GM23338 (cell line): Measurements from ENCODE around the gene PFKFB3. TPM values are rescaled to one million over a fixed set of nuclear protein-coding genes. Genes with fewer than 3 reads are reported as not detected.

Experiments
- ATAC-seq: fragments of 200-7000 bp; cut with Tn5 transposase; 3 replicates; pipeline ENCODE4 v1.9.1; 2020
- DNase-seq: peaks from one replicate; pipeline ENCODE4 v3.0.0-alpha.2; 2015; ENCODE audit warnings: low spot score
- H2AFZ ChIP-seq: fragments of 200-600 bp; sonication (generic); 2 replicates; pipeline ENCODE4 v1.8.0; 2016; ENCODE audit warnings: antibody characterized with exemption, mild to moderate bottlenecking, moderate library complexity
- H3F3A ChIP-seq: fragments of 200-600 bp; sonication (generic); replicated peaks from 2 replicates; pipeline ENCODE4 v1.8.0; 2017; ENCODE audit warnings: antibody characterized with exemption, mixed run types, low read depth
- H3K27ac ChIP-seq: fragments of 200-600 bp; sonication (generic); 2 replicates; pipeline ENCODE4 v1.6.1; 2016; ENCODE audit warnings: low read depth
- H3K27me3 ChIP-seq: fragments of 200-600 bp; sonication (generic); 2 replicates; pipeline ENCODE4 v1.8.0; 2016; ENCODE audit warnings: mild to moderate bottlenecking, mixed run types, moderate library complexity; ENCODE audit not compliant: insufficient read depth
- H3K36me3 ChIP-seq: fragments of 200-600 bp; sonication (generic); 2 replicates; pipeline ENCODE4 v1.8.0; 2016; ENCODE audit warnings: mild to moderate bottlenecking; ENCODE audit not compliant: insufficient read depth
- H3K4me1 ChIP-seq: fragments of 200-600 bp; sonication (generic); 2 replicates; pipeline ENCODE4 v1.8.0; 2016; ENCODE audit warnings: mild to moderate bottlenecking, moderate library complexity; ENCODE audit not compliant: insufficient read depth
- H3K4me2 ChIP-seq: fragments of 200-600 bp; sonication (generic); 2 replicates; pipeline ENCODE4 v1.7.1; 2017; ENCODE audit warnings: mixed run types
- H3K4me3 ChIP-seq: fragments of 200-600 bp; sonication (generic); 2 replicates; pipeline ENCODE4 v1.6.1; 2016; ENCODE audit warnings: mixed run types
- H3K79me2 ChIP-seq: fragments of 200-600 bp; sonication (generic); replicated peaks from 2 replicates; pipeline ENCODE4 v1.8.0; 2017; ENCODE audit warnings: mild to moderate bottlenecking; ENCODE audit not compliant: insufficient read depth
- H3K9me2 ChIP-seq: fragments of 200-600 bp; sonication (generic); 2 replicates; pipeline ENCODE4 v1.8.0; 2017; ENCODE audit not compliant: insufficient read depth
- H4K20me1 ChIP-seq: fragments of 200-600 bp; sonication (generic); replicated peaks from 2 replicates; pipeline ENCODE4 v1.8.0; 2017; ENCODE audit warnings: mild to moderate bottlenecking; ENCODE audit not compliant: insufficient read depth
- H3K27ac Mint-ChIP-seq: 2 replicates; pipeline ENCODE4 v1.8.0; 2020; ENCODE audit warnings: inconsistent platforms, mild to moderate bottlenecking, moderate library complexity, mixed read lengths
- H3K27me3 Mint-ChIP-seq: 3 replicates; pipeline ENCODE4 v1.8.0; 2022; ENCODE audit warnings: low read depth, mild to moderate bottlenecking, moderate library complexity, mixed read lengths, inconsistent platforms; ENCODE audit not compliant: insufficient read depth, poor library complexity
- H3K36me3 Mint-ChIP-seq: 3 replicates; pipeline ENCODE4 v1.8.0; 2021; ENCODE audit warnings: low read depth, mild to moderate bottlenecking, inconsistent platforms, moderate library complexity, mixed read lengths
- H3K4me1 Mint-ChIP-seq: 3 replicates; pipeline ENCODE4 v1.8.0; 2020; ENCODE audit warnings: mild to moderate bottlenecking, inconsistent platforms, mixed read lengths
- H3K4me3 Mint-ChIP-seq: 3 replicates; pipeline ENCODE4 v1.8.0; 2021; ENCODE audit warnings: moderate library complexity, mild to moderate bottlenecking, inconsistent platforms, mixed read lengths
- H3K9me3 Mint-ChIP-seq: 3 replicates; pipeline ENCODE4 v1.8.0; 2020; ENCODE audit warnings: moderate library complexity, mild to moderate bottlenecking, inconsistent platforms, mixed read lengths
- CREB1 ChIP-seq: fragments of 250-450 bp; sonication (Bioruptor Pico); IDR thresholded peaks from 2 replicates; pipeline ENCODE4 v1.5.0; 2020; ENCODE audit warnings: low read depth, mild to moderate bottlenecking, moderate library complexity
- EZH2 ChIP-seq: fragments of 200-600 bp; sonication (generic); IDR thresholded peaks from one replicate; pipeline ENCODE4 v1.8.0; 2017; ENCODE audit warnings: antibody characterized with exemption, mild to moderate bottlenecking, low read depth; ENCODE audit not compliant: unreplicated experiment
- EZH2phosphoT487 ChIP-seq: fragments of 200-600 bp; sonication (generic); IDR thresholded peaks from one replicate; pipeline ENCODE4 v1.8.1; 2018; ENCODE audit warnings: antibody characterized with exemption; ENCODE audit not compliant: unreplicated experiment
- JUNB ChIP-seq: IDR thresholded peaks from one replicate; pipeline ENCODE4 v1.6.1; 2016; ENCODE audit warnings: antibody characterized with exemption; ENCODE audit not compliant: unreplicated experiment
- NANOG ChIP-seq: IDR thresholded peaks from 2 replicates; pipeline ENCODE4 v1.6.1; 2016; ENCODE audit warnings: antibody characterized with exemption, borderline replicate concordance
- POLR2AphosphoS5 ChIP-seq: IDR thresholded peaks from 2 replicates; pipeline ENCODE4 v1.6.1; 2016; ENCODE audit warnings: antibody characterized with exemption, low read depth
- STAT1 ChIP-seq: IDR thresholded peaks from one replicate; pipeline ENCODE4 v1.6.1; 2016; ENCODE audit warnings: antibody characterized with exemption; ENCODE audit not compliant: unreplicated experiment
- ZNF114 ChIP-seq: fragments of 250-450 bp; sonication (Bioruptor Pico); IDR thresholded peaks from 2 replicates; pipeline ENCODE4 v1.5.0; 2020; ENCODE audit warnings: mild to moderate bottlenecking, moderate library complexity
- ZNF331 ChIP-seq: fragments of 250-450 bp; sonication (Bioruptor Pico); IDR thresholded peaks from 2 replicates; pipeline ENCODE4 v1.5.0; 2020; ENCODE audit warnings: low read depth, mild to moderate bottlenecking, moderate library complexity
- polyA plus RNA-seq: library from polyadenylated mRNA; unstranded; fragments of >200 nt; fragmentation: Nextera tagmentation; extraction: Ambion mirVana; gene quantifications from 2 replicates; pipeline ENCODE4 v1.2.1, GENCODE V29; 2016
- total RNA-seq: library from RNA; depleted of rRNA; stranded (reverse); fragments of >200 nt; shearing (Covaris generic); gene quantifications from 2 replicates; pipeline ENCODE4 v1.2.3, GENCODE V29; 2014
- TF ChIP-seq, protein P1 (sequence below): IDR thresholded peaks from 2 replicates; pipeline ENCODE4 v1.6.1; 2016; ENCODE audit warnings: antibody characterized with exemption
- TF ChIP-seq, protein P2 (sequence below): fragments of 250-450 bp; sonication (Bioruptor Pico); IDR thresholded peaks from 2 replicates; pipeline ENCODE4 v1.5.0; 2020; ENCODE audit warnings: mild to moderate bottlenecking, moderate library complexity
- TF ChIP-seq, protein P3 (sequence below), 2 experiments: fragments of 200-600 bp in 1 of 2; sonication (generic) in 1 of 2; conservative IDR thresholded peaks; 2 replicates each; pipeline versions ENCODE4 v1.5.1 to v1.6.1; 2016 to 2017; ENCODE audit warnings: antibody characterized with exemption in 2 of 2, low read depth in 2 of 2, mild to moderate bottlenecking in 2 of 2, moderate library complexity in 1 of 2
- TF ChIP-seq, protein P4 (sequence below): IDR thresholded peaks from one replicate; pipeline ENCODE4 v1.6.1; 2018; ENCODE audit warnings: antibody characterized with exemption; ENCODE audit not compliant: unreplicated experiment

PFKFB3 gene
- total and polyA plus RNA-seq, 2 experiments from 2014 or later: 9.5 to 26.8 TPM

DNA sequence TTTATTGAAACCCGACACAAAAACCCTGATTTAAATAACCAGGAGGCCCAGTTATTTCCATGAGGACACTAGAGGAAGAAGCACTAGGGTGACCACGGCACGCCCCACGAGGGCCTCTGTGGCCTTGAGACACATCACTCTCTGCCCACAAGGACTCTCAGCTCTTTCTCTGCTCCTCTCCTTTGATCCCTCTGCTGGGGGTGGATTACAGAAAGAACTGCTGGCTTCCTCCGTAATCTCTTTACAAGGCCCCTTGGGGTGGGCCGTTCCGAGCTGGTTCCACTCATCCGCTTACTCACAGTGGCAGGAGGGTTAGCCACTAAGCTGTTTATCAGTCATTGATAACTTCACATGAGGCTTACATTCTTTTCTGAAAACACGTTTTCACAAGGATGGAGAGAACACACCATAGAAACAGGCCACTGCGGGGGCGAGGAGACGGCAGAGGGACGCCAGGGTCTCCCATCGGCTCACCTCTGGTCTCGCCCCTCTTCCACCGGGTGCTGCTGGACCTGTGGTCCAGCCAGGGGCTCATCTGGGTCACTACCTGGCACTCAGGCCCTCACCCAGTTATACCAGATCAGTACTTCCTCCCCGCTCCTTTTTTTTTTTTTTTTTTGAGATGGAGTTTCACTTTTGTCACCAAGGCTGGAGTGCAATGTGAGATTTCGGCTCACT, 17.6 kb upstream of the PFKFB3 start:
- H3K27me3 Mint-ChIP-seq: peaks cover 1% of the 10 kb centered on the region
- DNase-seq: no peak
- H3K79me2 ChIP-seq: no peaks in the 10 kb centered on the region
- no peak for ATAC-seq
- H3K4me3 Mint-ChIP-seq: no peak overlapping the region
- no peaks in the 10 kb centered on the region for H3K4me1 ChIP-seq
- H3K27ac ChIP-seq: no peak overlapping the region
- H3K9me3 Mint-ChIP-seq: no peaks in the 10 kb centered on the region
- no peaks in the 10 kb centered on the region for H3K4me1 Mint-ChIP-seq
- H2AFZ ChIP-seq: no peak overlapping the region
- no peaks in the 10 kb centered on the region for H3K9me2 ChIP-seq
- H3K36me3 ChIP-seq: no peaks in the 10 kb centered on the region
- H3K27me3 ChIP-seq: no peaks in the 10 kb centered on the region
- H3K4me2 ChIP-seq: no peak overlapping the region
- H3K36me3 Mint-ChIP-seq: no peaks in the 10 kb centered on the region; the same call in 2 of the 3 replicates
- no peak overlapping the region for H3K27ac Mint-ChIP-seq
- peaks cover 7% of the 10 kb centered on the region; the same call in 1 of the 2 replicates for H4K20me1 ChIP-seq
- no peaks in the 10 kb centered on the region for H3F3A ChIP-seq
- no peak for TF ChIP-seq POLR2AphosphoS5
- no peak for TF ChIP-seq ZNF331 (CRISPR knock-in tag)
- TF ChIP-seq ZNF114 (CRISPR knock-in tag): no peak
- TF ChIP-seq NANOG: no peak
- TF ChIP-seq CREB1 (CRISPR knock-in tag): no peak
- no peak for TF ChIP-seq EZH2
- no peak for TF ChIP-seq EZH2phosphoT487
- no peak for TF ChIP-seq STAT1
- TF ChIP-seq, protein P1, sequence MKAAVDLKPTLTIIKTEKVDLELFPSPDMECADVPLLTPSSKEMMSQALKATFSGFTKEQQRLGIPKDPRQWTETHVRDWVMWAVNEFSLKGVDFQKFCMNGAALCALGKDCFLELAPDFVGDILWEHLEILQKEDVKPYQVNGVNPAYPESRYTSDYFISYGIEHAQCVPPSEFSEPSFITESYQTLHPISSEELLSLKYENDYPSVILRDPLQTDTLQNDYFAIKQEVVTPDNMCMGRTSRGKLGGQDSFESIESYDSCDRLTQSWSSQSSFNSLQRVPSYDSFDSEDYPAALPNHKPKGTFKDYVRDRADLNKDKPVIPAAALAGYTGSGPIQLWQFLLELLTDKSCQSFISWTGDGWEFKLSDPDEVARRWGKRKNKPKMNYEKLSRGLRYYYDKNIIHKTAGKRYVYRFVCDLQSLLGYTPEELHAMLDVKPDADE: no peak
- TF ChIP-seq, protein P2, sequence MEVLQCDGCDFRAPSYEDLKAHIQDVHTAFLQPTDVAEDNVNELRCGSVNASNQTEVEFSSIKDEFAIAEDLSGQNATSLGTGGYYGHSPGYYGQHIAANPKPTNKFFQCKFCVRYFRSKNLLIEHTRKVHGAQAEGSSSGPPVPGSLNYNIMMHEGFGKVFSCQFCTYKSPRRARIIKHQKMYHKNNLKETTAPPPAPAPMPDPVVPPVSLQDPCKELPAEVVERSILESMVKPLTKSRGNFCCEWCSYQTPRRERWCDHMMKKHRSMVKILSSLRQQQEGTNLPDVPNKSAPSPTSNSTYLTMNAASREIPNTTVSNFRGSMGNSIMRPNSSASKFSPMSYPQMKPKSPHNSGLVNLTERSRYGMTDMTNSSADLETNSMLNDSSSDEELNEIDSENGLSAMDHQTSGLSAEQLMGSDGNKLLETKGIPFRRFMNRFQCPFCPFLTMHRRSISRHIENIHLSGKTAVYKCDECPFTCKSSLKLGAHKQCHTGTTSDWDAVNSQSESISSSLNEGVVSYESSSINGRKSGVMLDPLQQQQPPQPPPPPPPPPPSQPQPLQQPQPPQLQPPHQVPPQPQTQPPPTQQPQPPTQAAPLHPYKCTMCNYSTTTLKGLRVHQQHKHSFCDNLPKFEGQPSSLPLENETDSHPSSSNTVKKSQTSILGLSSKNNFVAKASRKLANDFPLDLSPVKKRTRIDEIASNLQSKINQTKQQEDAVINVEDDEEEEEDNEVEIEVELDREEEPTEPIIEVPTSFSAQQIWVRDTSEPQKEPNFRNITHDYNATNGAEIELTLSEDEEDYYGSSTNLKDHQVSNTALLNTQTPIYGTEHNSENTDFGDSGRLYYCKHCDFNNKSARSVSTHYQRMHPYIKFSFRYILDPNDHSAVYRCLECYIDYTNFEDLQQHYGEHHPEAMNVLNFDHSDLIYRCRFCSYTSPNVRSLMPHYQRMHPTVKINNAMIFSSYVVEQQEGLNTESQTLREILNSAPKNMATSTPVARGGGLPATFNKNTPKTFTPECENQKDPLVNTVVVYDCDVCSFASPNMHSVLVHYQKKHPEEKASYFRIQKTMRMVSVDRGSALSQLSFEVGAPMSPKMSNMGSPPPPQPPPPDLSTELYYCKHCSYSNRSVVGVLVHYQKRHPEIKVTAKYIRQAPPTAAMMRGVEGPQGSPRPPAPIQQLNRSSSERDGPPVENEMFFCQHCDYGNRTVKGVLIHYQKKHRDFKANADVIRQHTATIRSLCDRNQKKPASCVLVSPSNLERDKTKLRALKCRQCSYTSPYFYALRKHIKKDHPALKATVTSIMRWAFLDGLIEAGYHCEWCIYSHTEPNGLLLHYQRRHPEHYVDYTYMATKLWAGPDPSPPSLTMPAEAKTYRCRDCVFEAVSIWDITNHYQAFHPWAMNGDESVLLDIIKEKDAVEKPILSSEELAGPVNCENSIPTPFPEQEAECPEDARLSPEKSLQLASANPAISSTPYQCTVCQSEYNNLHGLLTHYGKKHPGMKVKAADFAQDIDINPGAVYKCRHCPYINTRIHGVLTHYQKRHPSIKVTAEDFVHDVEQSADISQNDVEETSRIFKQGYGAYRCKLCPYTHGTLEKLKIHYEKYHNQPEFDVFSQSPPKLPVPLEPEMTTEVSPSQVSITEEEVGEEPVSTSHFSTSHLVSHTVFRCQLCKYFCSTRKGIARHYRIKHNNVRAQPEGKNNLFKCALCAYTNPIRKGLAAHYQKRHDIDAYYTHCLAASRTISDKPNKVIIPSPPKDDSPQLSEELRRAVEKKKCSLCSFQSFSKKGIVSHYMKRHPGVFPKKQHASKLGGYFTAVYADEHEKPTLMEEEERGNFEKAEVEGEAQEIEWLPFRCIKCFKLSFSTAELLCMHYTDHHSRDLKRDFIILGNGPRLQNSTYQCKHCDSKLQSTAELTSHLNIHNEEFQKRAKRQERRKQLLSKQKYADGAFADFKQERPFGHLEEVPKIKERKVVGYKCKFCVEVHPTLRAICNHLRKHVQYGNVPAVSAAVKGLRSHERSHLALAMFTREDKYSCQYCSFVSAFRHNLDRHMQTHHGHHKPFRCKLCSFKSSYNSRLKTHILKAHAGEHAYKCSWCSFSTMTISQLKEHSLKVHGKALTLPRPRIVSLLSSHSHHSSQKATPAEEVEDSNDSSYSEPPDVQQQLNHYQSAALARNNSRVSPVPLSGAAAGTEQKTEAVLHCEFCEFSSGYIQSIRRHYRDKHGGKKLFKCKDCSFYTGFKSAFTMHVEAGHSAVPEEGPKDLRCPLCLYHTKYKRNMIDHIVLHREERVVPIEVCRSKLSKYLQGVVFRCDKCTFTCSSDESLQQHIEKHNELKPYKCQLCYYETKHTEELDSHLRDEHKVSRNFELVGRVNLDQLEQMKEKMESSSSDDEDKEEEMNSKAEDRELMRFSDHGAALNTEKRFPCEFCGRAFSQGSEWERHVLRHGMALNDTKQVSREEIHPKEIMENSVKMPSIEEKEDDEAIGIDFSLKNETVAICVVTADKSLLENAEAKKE (CRISPR knock-in tag): no peak
- TF ChIP-seq, protein P3, sequence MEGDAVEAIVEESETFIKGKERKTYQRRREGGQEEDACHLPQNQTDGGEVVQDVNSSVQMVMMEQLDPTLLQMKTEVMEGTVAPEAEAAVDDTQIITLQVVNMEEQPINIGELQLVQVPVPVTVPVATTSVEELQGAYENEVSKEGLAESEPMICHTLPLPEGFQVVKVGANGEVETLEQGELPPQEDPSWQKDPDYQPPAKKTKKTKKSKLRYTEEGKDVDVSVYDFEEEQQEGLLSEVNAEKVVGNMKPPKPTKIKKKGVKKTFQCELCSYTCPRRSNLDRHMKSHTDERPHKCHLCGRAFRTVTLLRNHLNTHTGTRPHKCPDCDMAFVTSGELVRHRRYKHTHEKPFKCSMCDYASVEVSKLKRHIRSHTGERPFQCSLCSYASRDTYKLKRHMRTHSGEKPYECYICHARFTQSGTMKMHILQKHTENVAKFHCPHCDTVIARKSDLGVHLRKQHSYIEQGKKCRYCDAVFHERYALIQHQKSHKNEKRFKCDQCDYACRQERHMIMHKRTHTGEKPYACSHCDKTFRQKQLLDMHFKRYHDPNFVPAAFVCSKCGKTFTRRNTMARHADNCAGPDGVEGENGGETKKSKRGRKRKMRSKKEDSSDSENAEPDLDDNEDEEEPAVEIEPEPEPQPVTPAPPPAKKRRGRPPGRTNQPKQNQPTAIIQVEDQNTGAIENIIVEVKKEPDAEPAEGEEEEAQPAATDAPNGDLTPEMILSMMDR (conservative IDR thresholded peaks at IDR 0.05; ENCODE audit: low read depth in 2 of 2): no peak
- TF ChIP-seq JUNB: no peak
- TF ChIP-seq, protein P4, sequence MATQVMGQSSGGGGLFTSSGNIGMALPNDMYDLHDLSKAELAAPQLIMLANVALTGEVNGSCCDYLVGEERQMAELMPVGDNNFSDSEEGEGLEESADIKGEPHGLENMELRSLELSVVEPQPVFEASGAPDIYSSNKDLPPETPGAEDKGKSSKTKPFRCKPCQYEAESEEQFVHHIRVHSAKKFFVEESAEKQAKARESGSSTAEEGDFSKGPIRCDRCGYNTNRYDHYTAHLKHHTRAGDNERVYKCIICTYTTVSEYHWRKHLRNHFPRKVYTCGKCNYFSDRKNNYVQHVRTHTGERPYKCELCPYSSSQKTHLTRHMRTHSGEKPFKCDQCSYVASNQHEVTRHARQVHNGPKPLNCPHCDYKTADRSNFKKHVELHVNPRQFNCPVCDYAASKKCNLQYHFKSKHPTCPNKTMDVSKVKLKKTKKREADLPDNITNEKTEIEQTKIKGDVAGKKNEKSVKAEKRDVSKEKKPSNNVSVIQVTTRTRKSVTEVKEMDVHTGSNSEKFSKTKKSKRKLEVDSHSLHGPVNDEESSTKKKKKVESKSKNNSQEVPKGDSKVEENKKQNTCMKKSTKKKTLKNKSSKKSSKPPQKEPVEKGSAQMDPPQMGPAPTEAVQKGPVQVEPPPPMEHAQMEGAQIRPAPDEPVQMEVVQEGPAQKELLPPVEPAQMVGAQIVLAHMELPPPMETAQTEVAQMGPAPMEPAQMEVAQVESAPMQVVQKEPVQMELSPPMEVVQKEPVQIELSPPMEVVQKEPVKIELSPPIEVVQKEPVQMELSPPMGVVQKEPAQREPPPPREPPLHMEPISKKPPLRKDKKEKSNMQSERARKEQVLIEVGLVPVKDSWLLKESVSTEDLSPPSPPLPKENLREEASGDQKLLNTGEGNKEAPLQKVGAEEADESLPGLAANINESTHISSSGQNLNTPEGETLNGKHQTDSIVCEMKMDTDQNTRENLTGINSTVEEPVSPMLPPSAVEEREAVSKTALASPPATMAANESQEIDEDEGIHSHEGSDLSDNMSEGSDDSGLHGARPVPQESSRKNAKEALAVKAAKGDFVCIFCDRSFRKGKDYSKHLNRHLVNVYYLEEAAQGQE: no peak
- no peak overlapping the region for H3K4me3 ChIP-seq
